ENCODE results near the gene INO80. TPM values are rescaled to one million over a fixed set of nuclear protein-coding genes. Genes with fewer than 3 reads are reported as not detected.

Gene INO80
- total RNA-seq, result 33.4 TPM

GRCh38 chr15:41116116-41116961, at the start of gene INO80:
Gene INO80 (minus strand): TSS chr15:41116280. CDS start chr15:41096310, 19,970 bp downstream.

DNA sequence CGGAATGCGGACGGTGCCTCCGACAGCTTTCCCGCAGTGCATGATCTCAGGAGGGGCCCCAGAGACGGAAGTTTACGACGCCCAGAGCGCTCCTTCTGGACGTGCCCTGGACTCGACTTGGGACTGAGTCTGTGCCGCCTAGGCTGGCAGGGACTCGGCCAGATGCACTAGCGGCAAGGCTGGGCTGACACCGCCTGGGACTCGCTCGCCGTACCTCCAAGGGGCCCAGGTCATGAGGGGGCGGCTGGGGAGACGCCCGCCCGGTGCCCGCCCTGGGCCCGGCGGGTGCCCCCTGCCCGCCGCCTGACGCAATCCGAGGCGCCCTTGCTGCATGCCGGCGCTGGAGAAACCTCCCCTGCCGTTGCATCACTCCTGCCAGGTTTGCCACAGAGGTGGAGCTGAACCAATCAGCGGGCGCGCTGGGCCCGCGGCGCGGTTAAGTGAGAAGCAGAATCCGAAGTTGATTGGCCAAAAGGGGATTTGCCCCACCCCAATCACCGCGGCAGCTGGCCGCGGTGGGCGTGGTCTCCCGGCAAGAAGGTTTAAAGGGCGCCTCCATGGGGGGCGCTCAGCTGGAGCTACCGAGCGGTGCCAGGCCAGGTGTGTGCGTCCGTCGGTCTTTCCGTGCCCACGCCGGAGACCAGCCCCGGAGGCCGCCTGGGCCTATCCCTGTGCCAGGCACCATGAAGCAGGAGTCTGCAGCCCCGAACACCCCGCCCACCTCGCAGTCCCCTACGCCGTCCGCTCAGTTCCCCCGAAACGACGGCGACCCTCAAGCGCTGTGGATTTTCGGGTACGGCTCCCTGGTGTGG, 163.0 kb downstream of the INO80 start, which contains the start of gene CHAC1:
Gene CHAC1, plus strand, starts transcription at position 571 of the 812 bp plus-strand sequence. Its CDS starts 113 bp downstream, at position 684.

Small RNAs within 50 kb of the gene (small RNA-seq; reads per million reads assigned to genes)
- not detected for gene ISCA1P4

Other genes starting within 250 kb of the INO80 start
- 7.4 TPM for gene RHOV, start 242.0 kb downstream of the INO80 start, total RNA-seq
- gene VPS18, start 221.8 kb downstream of the INO80 start, total RNA-seq, result 29.5 TPM
- 5.1 TPM for gene DLL4, start 186.9 kb downstream of the INO80 start, total RNA-seq
- 6.2 TPM for gene CHAC1, start 162.8 kb downstream of the INO80 start, total RNA-seq
- under 0.01 TPM for gene EXD1, start 114.5 kb upstream of the INO80 start, total RNA-seq
- gene CHP1, start 115.0 kb upstream of the INO80 start, total RNA-seq, result 60.9 TPM
- gene OIP5, start 216.3 kb upstream of the INO80 start, total RNA-seq, result 3.9 TPM
- 38.8 TPM for gene NUSAP1, start 216.6 kb upstream of the INO80 start, total RNA-seq